Chondrocyte (in vitro differentiated cells): ENCODE data around the gene PTDSS2. TPM values are rescaled to one million over a fixed set of nuclear protein-coding genes. Genes with fewer than 3 reads are reported as not detected.

ENCODE experiments used
- DNase-seq: peaks from one replicate; pipeline ENCODE4 v3.0.0; 2021; ENCODE audit warnings: mixed read lengths, low spot score
- H3K27ac Mint-ChIP-seq: one replicate; pipeline ENCODE4 v1.8.0; 2021; ENCODE audit warnings: mild to moderate bottlenecking, moderate library complexity, mixed read lengths; ENCODE audit not compliant: unreplicated experiment
- H3K27me3 Mint-ChIP-seq: 2 replicates; pipeline ENCODE4 v1.8.0; 2021; ENCODE audit warnings: low read depth, mixed read lengths
- H3K36me3 Mint-ChIP-seq: 2 replicates; pipeline ENCODE4 v1.8.0; 2021; ENCODE audit warnings: low read depth, mixed read lengths
- H3K4me1 Mint-ChIP-seq: 2 replicates; pipeline ENCODE4 v1.8.0; 2021; ENCODE audit warnings: low read depth, mild to moderate bottlenecking, mixed read lengths
- H3K4me3 Mint-ChIP-seq: one replicate; pipeline ENCODE4 v1.8.0; 2021; ENCODE audit warnings: mild to moderate bottlenecking, moderate library complexity, mixed read lengths; ENCODE audit not compliant: unreplicated experiment
- H3K9me3 Mint-ChIP-seq: 2 replicates; pipeline ENCODE4 v1.8.0; 2021; ENCODE audit warnings: low read depth, mixed read lengths
- total RNA-seq: library from RNA; stranded (reverse); gene quantifications from 3 replicates; pipeline ENCODE4 v1.2.1, GENCODE V29; 2021
- TF ChIP-seq, protein P1 (sequence below): fragments of 200-600 bp; sonication (generic); IDR thresholded peaks from 2 replicates; pipeline ENCODE4 v1.5.0; 2021; ENCODE audit warnings: antibody characterized with exemption, mild to moderate bottlenecking, moderate library complexity

PTDSS2 gene
- total RNA-seq, 1 donor from 2014 or later = 30.0 TPM

DNA sequence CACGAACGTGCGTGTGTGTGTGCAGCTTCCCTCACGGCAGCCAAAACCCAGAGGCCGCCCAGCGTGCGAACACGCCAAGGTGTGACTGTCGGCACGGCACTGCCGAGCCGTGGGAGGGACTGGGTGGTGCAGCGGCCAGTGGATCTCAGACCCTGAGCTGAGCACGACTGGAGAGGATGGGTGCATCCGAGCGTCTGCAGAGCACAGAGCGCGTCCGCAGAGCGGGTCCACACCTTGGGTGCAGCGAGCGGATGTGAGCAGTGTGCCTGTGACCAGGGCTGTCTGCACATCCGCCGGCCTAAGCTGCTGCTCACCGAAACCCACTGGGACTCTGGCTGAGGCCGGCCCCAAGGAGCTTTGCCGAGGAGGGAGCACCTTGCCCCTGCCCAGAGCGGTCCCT is 22.7 kb downstream of the PTDSS2 start:
- Mint-ChIP-seq H3K4me1 (peaks cover 19% of the 10 kb centered on the region), H3K27me3 (no peaks in the 10 kb centered on the region), H3K27ac (no peak overlapping the region), H3K36me3 (no peaks in the 10 kb centered on the region), H3K4me3 (no peak overlapping the region), H3K9me3 (no peaks in the 10 kb centered on the region)
- DNase-seq = no peak
- TF ChIP-seq, protein P1, sequence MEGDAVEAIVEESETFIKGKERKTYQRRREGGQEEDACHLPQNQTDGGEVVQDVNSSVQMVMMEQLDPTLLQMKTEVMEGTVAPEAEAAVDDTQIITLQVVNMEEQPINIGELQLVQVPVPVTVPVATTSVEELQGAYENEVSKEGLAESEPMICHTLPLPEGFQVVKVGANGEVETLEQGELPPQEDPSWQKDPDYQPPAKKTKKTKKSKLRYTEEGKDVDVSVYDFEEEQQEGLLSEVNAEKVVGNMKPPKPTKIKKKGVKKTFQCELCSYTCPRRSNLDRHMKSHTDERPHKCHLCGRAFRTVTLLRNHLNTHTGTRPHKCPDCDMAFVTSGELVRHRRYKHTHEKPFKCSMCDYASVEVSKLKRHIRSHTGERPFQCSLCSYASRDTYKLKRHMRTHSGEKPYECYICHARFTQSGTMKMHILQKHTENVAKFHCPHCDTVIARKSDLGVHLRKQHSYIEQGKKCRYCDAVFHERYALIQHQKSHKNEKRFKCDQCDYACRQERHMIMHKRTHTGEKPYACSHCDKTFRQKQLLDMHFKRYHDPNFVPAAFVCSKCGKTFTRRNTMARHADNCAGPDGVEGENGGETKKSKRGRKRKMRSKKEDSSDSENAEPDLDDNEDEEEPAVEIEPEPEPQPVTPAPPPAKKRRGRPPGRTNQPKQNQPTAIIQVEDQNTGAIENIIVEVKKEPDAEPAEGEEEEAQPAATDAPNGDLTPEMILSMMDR = no peak

DNA sequence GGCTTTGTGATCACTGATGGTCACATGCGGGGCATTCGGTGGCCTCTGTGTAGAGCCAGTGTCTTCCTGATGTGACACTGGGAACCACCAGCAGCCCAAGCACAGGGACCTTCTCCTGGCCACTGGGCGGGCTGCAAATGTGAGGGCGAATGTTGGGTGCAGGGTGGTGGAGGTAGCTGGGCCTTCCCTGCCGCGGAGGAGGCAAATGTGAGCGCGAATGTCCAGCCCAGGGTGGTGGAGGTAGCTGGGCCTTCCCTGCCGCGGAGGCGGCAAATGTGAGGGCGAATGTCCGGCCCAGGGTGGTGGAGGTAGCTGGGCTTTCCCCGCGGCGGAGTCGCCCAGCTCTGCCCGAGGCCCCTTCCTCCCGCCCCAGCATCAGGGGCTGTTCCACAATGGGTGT is 23.3 kb downstream of the PTDSS2 start:
- no peak for DNase-seq
- TF ChIP-seq, protein P1 = no peak
- Mint-ChIP-seq H3K27ac (no peak overlapping the region), H3K4me3 (no peak overlapping the region), H3K4me1 (peaks cover 13% of the 10 kb centered on the region), H3K9me3 (no peaks in the 10 kb centered on the region), H3K36me3 (no peaks in the 10 kb centered on the region), H3K27me3 (no peaks in the 10 kb centered on the region)

GRCh38 chr11:473962-474785 is 24.1 kb downstream of the PTDSS2 start:
- H3K36me3 Mint-ChIP-seq = no peaks in the 10 kb centered on the region
- H3K4me3 Mint-ChIP-seq = no peak overlapping the region
- H3K27me3 Mint-ChIP-seq = no peaks in the 10 kb centered on the region
- TF ChIP-seq, protein P1 = no peak
- no peak for DNase-seq
- H3K27ac Mint-ChIP-seq = no peak overlapping the region
- H3K9me3 Mint-ChIP-seq = no peaks in the 10 kb centered on the region
- peaks cover 10% of the 10 kb centered on the region for H3K4me1 Mint-ChIP-seq

GRCh38 chr11:474914-475506 is 24.9 kb downstream of the PTDSS2 start:
- TF ChIP-seq, protein P1 = no peak
- no peak for DNase-seq
- no peaks in the 10 kb centered on the region for H3K9me3 Mint-ChIP-seq
- H3K27me3 Mint-ChIP-seq = no peaks in the 10 kb centered on the region
- H3K4me1 Mint-ChIP-seq = peaks cover 3% of the 10 kb centered on the region
- H3K27ac Mint-ChIP-seq = no peak overlapping the region
- H3K36me3 Mint-ChIP-seq = no peaks in the 10 kb centered on the region
- no peak overlapping the region for H3K4me3 Mint-ChIP-seq

GRCh38 chr11:475941-476340 is 25.9 kb downstream of the PTDSS2 start:
- no peak for DNase-seq
- Mint-ChIP-seq H3K4me1 (no peaks in the 10 kb centered on the region), H3K4me3 (no peak overlapping the region), H3K27me3 (no peaks in the 10 kb centered on the region), H3K9me3 (no peaks in the 10 kb centered on the region), H3K36me3 (no peaks in the 10 kb centered on the region), H3K27ac (no peak overlapping the region)
- TF ChIP-seq, protein P1 = no peak
